Activated CD8-positive, alpha-beta T cell treated with anti-CD3 and anti-CD28 coated beads for 36 hours (primary cell): ENCODE results near the gene SLIT2. TPM values are rescaled to one million over a fixed set of nuclear protein-coding genes. Genes with fewer than 3 reads are reported as not detected.

Experiments
- ATAC-seq: fragments of 200-7000 bp; cut with Tn5 transposase; one replicate; pipeline ENCODE4 v1.10.0; 2021; ENCODE audit warnings: mild to moderate bottlenecking, moderate library complexity
- CTCF ChIA-PET: fragments of 350-600 bp; sonication (Branson Sonifier 250); formaldehyde crosslinking; loops from one replicate; lab custom pipeline; 2021; ENCODE audit warnings: antibody characterized with exemption; lab: Charles Lee
- POLR2A ChIA-PET: fragments of 350-600 bp; sonication (Branson Sonifier 250); formaldehyde crosslinking; loops from one replicate; lab custom pipeline; 2021; ENCODE audit warnings: antibody characterized with exemption; lab: Charles Lee
- DNase-seq: peaks from one replicate; pipeline ENCODE4 v3.0.0-alpha.2; 2020
- H3K27ac Mint-ChIP-seq: one replicate; pipeline ENCODE4 v1.8.0; 2021; ENCODE audit warnings: mild to moderate bottlenecking, mixed read lengths
- H3K27me3 Mint-ChIP-seq: one replicate; pipeline ENCODE4 v1.8.0; 2021; ENCODE audit warnings: mixed read lengths
- H3K36me3 Mint-ChIP-seq: one replicate; pipeline ENCODE4 v1.8.0; 2021; ENCODE audit warnings: low read depth, mixed read lengths
- H3K4me1 Mint-ChIP-seq: one replicate; pipeline ENCODE4 v1.8.0; 2021; ENCODE audit warnings: low read depth, mixed read lengths
- H3K4me3 Mint-ChIP-seq: one replicate; pipeline ENCODE4 v1.8.0; 2021; ENCODE audit warnings: mild to moderate bottlenecking, moderate library complexity, mixed read lengths
- H3K9me3 Mint-ChIP-seq: one replicate; pipeline ENCODE4 v1.8.0; 2021; ENCODE audit warnings: mixed read lengths
- CTCF ChIP-seq: fragments of 200-600 bp; IDR thresholded peaks from one replicate; pipeline ENCODE4 v1.8.0; 2022; ENCODE audit warnings: antibody characterized with exemption, mild to moderate bottlenecking
- intact Hi-C: fragments of 100-400 bp; cut with micrococcal nuclease; formaldehyde crosslinking; loops from one replicate; pipeline ENCODE4 v1.10.0; 2022
- total RNA-seq, 2 experiments: library from RNA; stranded (reverse); gene quantifications; one replicate each; pipeline ENCODE4 v1.2.3, GENCODE V29; 2021

Gene SLIT2
- total RNA-seq, 2 experiments from 2014 or later = not detected

- Mint-ChIP-seq H3K9me3 (no peaks in the 10 kb centered on the region), H3K4me1 (no peaks in the 10 kb centered on the region), H3K36me3 (no peaks in the 10 kb centered on the region), H3K4me3 (no peak overlapping the region), H3K27ac (no peak overlapping the region), H3K27me3 (peaks cover 2% of the 10 kb centered on the region)
- DNase-seq (no peak), ATAC-seq (no peak)
- intact Hi-C loops = no loop called here
- CTCF ChIA-PET = no interaction called here
- no peak for TF ChIP-seq CTCF
- POLR2A ChIA-PET = no interaction called here
Measured at GRCh38 chr4:20301161-20301560, 49.5 kb downstream of the SLIT2 start.
